HUES48 (cell line): Measurements from ENCODE around the gene CHST15.

Experiments used
- H3K27ac ChIP-seq: one replicate; pipeline ENCODE4 v1.7.0; 2013; ENCODE audit warnings: low read depth, low read length, inconsistent platforms
- H3K27me3 ChIP-seq: 2 replicates; pipeline ENCODE4 v1.6.1; 2013; ENCODE audit warnings: mild to moderate bottlenecking, low read length; ENCODE audit not compliant: control insufficient read depth, insufficient read depth
- H3K36me3 ChIP-seq: 2 replicates; pipeline ENCODE4 v1.6.1; 2013; ENCODE audit warnings: low read length; ENCODE audit not compliant: control insufficient read depth, insufficient read depth
- H3K4me1 ChIP-seq: 2 replicates; pipeline ENCODE4 v1.6.1; 2013; ENCODE audit warnings: mild to moderate bottlenecking, low read length; ENCODE audit not compliant: control insufficient read depth, insufficient read depth
- H3K4me3 ChIP-seq: 2 replicates; pipeline ENCODE4 v1.5.1; 2013; ENCODE audit warnings: mild to moderate bottlenecking, low read depth, low read length
- H3K9ac ChIP-seq: 2 replicates; pipeline ENCODE4 v1.6.1; 2013; ENCODE audit warnings: mild to moderate bottlenecking, low read depth, low read length, moderate library complexity
- H3K9me3 ChIP-seq: 2 replicates; pipeline ENCODE4 v1.6.1; 2013; ENCODE audit warnings: low read length; ENCODE audit not compliant: control insufficient read depth, insufficient read depth

CHST15 gene

GRCh38 chr10:124050021-124051015 is 43.1 kb downstream of the CHST15 start:
- Histone ChIP-seq H3K4me1 (peaks cover 21% of the 10 kb centered on the region), H3K9me3 (no peaks in the 10 kb centered on the region), H3K9ac (no peak overlapping the region), H3K27me3 (no peaks in the 10 kb centered on the region), H3K27ac (no peak overlapping the region), H3K36me3 (no peaks in the 10 kb centered on the region), H3K4me3 (no peak overlapping the region)

GRCh38 chr10:124049484-124049883 is 43.9 kb downstream of the CHST15 start:
- H3K4me3 ChIP-seq, result no peak overlapping the region
- no peaks in the 10 kb centered on the region for H3K27me3 ChIP-seq
- H3K9me3 ChIP-seq, result no peaks in the 10 kb centered on the region
- H3K27ac ChIP-seq, result no peak overlapping the region
- H3K36me3 ChIP-seq, result no peaks in the 10 kb centered on the region; the same call in 1 of the 2 replicates
- H3K9ac ChIP-seq, result no peak overlapping the region
- peaks cover 18% of the 10 kb centered on the region for H3K4me1 ChIP-seq

GRCh38 chr10:124048371-124049290 is 44.8 kb downstream of the CHST15 start:
- H3K27ac ChIP-seq, result no peak overlapping the region
- H3K4me1 ChIP-seq, result peaks cover 10% of the 10 kb centered on the region
- no peaks in the 10 kb centered on the region for H3K9me3 ChIP-seq
- H3K4me3 ChIP-seq, result no peak overlapping the region
- no peaks in the 10 kb centered on the region for H3K27me3 ChIP-seq
- no peaks in the 10 kb centered on the region; the same call in 1 of the 2 replicates for H3K36me3 ChIP-seq
- no peak overlapping the region for H3K9ac ChIP-seq

GRCh38 chr10:124047427-124048152 is 45.8 kb downstream of the CHST15 start:
- no peak overlapping the region for H3K4me3 ChIP-seq
- H3K27ac ChIP-seq, result no peak overlapping the region
- H3K9ac ChIP-seq, result no peak overlapping the region
- H3K27me3 ChIP-seq, result no peaks in the 10 kb centered on the region
- peaks cover 10% of the 10 kb centered on the region for H3K4me1 ChIP-seq
- no peaks in the 10 kb centered on the region; the same call in 1 of the 2 replicates for H3K36me3 ChIP-seq
- H3K9me3 ChIP-seq, result no peaks in the 10 kb centered on the region

DNA sequence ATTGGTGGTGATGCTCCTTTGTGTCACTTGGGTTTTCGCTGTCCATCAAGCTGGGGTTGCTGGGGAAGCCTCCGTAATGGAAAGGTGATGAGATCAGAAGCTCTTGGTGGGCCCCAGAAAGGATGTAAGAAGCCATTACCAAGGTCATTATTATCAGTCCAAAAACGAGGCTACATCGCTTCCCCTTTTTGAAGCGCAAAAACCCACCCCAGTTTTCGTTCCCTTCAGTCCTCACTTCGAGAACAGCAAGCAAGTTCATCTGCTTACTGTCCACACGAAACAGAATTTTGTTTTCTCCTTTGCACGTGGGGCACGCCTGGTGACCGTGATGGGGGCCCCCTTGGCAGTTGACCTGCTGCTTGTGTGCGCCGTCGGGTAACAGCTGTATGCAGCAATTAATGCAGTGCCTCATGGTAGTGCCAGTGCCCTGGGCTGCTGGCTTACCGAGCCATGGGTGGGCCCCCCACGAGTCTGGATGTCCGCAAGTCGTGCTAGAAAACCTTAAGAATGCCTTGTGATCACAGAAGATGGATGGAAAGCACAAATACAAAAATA is 47.5 kb downstream of the CHST15 start:
- Histone ChIP-seq H3K4me1 (peaks cover 10% of the 10 kb centered on the region), H3K9ac (no peak overlapping the region), H3K27me3 (no peaks in the 10 kb centered on the region), H3K36me3 (no peaks in the 10 kb centered on the region; the same call in 1 of the 2 replicates), H3K4me3 (no peak overlapping the region), H3K9me3 (no peaks in the 10 kb centered on the region), H3K27ac (no peak overlapping the region)

DNA sequence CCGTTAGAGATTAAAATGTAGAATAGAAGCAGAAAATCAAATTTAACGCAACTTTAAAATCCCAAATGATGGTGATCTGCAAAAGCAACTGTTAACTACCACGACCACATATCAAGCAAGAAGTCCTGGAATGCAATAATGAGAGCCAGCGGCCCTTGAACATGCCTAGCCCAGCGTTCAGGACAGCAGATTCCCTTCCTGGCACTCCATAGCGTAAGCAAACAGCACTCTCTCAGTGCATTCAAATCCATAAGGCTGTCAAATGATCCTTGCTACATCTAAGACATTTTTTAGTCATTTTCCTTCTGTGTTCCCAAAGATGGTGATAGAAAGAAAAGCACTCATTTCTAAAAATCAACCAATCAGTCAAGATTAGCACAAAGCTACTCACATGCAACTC is 48.1 kb downstream of the CHST15 start:
- Histone ChIP-seq H3K9ac (no peak overlapping the region), H3K4me1 (peaks cover 10% of the 10 kb centered on the region), H3K36me3 (peaks cover 3% of the 10 kb centered on the region; the same call in 1 of the 2 replicates), H3K27ac (no peak overlapping the region), H3K9me3 (no peaks in the 10 kb centered on the region), H3K27me3 (no peaks in the 10 kb centered on the region), H3K4me3 (no peak overlapping the region)

DNA sequence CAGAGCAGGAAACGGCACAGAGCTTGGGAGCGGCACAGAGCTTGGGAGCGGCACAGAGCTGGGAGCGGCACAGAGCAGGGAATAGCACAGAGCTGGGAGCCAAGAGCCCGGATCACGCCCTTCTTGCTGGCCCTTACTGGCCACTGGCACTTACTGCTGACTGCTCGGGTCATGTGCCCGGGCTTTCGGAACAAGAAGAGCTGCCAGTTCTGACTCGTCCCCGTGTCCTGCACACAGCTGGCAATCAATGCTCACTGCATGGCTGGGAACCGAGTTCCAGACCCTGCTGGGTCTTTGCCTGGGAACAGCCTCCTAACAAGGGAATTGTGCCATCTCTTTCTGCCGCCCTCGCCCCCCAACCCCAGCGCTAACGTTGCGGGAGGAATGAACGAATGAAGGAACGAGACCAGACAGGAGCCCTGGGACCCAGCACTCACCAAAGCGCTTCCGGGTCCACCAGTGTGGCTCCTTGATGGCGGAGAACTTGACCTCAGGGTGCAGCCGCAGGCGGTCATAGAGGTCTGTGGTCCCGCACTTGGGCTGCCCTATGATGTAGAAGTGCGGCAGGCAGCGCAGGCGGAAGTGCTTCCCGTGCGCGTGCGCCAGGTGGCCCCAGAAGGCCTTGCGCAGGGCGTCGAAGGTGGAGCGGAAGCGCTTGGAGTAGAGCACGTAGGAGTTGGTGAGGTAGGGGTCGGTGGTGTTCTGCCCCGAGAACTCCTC is 49.1 kb downstream of the CHST15 start:
- Histone ChIP-seq H3K27me3 (no peaks in the 10 kb centered on the region), H3K4me3 (no peak overlapping the region), H3K36me3 (peaks cover 10% of the 10 kb centered on the region; the same call in 1 of the 2 replicates), H3K27ac (no peak overlapping the region), H3K9ac (no peak overlapping the region), H3K4me1 (peaks cover 10% of the 10 kb centered on the region), H3K9me3 (no peaks in the 10 kb centered on the region)

DNA sequence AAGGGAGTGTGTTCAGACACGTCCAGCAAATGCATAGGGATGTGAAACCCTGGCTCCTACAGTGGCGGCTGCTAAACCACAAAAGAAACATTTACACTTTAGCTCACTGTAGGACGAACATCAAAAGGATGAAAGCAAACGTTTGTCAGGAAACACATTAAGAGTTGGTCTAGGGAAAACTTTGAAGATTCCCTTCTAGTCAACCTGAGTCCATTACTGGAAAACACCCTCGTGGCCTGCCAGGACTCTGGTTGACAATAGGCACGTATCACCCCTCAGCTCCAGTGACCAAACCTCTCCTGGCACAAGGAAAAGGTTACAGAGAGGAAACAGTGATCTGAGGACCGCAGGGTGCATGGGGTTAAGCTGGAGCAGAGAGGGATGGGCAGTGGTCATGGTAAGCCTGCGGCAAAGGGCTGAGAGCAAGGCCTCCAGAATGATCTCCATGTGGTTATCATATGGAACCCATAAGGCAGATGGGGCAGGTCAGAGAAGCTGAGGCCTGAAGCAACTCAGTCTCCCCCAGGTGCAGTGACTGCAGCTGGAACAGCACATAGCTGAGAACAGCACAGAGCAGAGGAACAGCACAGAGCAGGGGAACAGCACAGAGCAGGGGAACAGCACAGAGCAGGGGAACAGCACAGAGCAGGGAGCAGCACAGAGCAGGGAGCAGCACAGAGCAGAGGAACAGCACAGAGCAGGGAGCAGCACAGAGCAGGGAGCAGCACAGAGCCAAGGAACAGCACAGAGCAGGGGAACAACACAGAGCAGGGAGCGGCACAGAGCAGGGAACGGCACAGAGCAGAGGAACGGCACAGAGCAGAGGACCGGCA is 49.9 kb downstream of the CHST15 start:
- no peak overlapping the region for H3K27ac ChIP-seq
- no peaks in the 10 kb centered on the region for H3K9me3 ChIP-seq
- no peaks in the 10 kb centered on the region for H3K27me3 ChIP-seq
- no peak overlapping the region for H3K4me3 ChIP-seq
- no peak overlapping the region for H3K9ac ChIP-seq
- peaks cover 15% of the 10 kb centered on the region; the same call in 1 of the 2 replicates for H3K36me3 ChIP-seq
- 0 out of 2 replicates have a peak, but pooled peaks cover 2% of the 10 kb centered on the region for H3K4me1 ChIP-seq

GRCh38 chr10:124042656-124043309 is 50.6 kb downstream of the CHST15 start:
- Histone ChIP-seq H3K36me3 (peaks cover 20% of the 10 kb centered on the region; the same call in 1 of the 2 replicates), H3K27me3 (no peaks in the 10 kb centered on the region), H3K9me3 (no peaks in the 10 kb centered on the region), H3K4me1 (no peaks in the 10 kb centered on the region), H3K9ac (no peak overlapping the region), H3K27ac (no peak overlapping the region), H3K4me3 (no peak overlapping the region)
